NCI-H146 (cell line): ENCODE data around the gene MUSK.
"Not testable (repeated sequence)": the region's sequence is repeated elsewhere in the genome, so short reads cannot be mapped to it uniquely, and the experiment has no call there.

ENCODE experiments used
- DNase-seq: peaks from one replicate; lab custom pipeline; 2025; lab: John Stamatoyannopoulos, UW

Gene MUSK

DNA sequence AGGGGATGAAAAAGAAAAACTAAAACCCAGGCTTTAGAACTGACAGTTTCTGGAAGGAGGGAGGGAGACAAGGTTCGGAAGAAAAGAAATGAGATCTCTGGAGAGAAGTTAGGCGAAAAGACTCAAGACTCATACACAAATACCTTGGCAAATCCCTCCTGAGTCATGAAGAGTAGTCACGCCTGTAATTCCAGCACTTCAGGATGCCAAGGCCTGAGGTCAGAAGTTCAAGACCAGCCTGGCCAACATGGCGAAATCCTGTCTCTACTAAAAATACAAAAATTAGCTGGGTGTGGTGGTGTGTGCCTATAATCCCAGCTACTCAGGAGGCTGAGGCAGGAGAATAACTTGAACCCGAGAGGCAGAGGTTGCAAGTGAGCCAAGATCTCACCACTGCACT is 27.3 kb downstream of the MUSK start:
- not testable (repeated sequence) for DNase-seq

- no peak for DNase-seq
These were observed 32.4 kb downstream of the MUSK start for GRCh38 chr9:110700953-110701352.

DNA sequence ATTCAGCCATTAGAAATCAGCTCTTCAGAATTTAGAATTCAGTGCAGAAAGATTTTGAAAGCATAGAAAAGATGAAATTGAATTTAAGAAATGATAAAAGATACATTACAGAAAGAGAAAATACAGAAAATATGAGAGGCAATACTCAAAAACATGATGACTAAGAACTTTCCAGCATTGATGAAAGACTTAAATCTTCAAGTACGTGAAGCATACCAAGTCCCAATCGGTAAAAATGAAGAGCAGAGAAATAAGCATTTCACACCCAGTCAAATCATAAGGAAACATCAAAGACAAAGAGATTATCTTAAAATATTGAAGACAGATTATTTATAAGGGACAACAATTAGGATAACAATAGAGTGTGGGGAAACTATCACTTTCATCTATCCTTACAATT is 35.1 kb downstream of the MUSK start:
- DNase-seq: no peak

DNA sequence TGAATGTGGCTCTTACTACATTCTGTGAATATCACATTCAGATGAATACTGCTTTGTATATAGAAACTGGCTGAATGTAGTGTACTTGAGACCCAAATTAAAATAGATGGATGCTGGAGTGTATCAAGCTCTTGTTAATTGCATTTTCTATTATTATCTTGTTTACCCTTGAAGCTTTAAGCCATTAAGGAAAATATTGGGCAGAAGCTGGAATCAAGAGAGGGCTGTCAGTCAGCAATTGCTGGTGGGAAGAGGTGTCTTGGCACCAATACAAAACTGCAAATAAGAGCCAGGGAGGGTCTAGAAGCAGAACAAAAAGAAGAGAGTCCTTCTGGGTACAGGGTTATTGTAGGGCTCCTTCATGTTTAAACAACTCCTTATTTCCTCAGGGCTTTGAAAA is 38.8 kb downstream of the MUSK start:
- DNase-seq: no peak

DNA sequence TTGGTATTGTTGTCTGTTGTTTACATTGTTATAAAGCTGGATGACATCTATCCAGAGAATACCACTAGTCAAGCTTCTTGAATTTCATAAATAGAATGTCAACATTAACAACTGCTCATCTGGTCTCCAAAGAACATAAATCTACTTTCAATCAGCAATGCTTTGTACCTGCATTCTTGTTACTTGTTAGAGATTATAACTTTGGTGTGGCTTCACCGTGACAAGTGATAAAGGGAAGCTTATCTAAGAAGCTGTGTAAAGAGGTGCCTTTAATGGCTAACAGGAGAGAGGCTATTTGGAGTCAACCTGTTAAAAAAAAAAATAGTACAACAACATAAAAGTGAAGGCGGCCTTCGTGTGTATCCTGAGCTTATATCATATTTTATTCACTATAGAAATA is 41.8 kb downstream of the MUSK start:
- DNase-seq: no peak

DNA sequence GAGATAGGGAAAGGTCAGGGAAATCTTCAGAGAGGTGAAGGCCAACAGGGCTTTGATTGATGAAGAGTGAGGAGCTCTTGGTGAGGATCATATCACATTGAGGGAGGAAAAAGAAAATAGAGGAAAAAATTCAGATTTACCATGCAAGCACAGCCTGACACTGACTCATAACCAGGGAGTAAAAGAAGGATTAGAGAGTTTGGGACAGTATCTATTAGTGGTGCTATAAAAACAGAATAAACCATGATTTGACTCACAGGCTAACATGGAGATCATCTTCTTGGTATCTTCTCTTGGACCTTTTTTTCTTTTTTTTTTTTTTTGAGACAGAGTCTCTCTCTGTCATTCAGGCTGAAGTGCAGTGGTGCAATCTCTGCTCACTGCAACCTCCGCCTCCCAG is 44.4 kb downstream of the MUSK start:
- DNase-seq: no peak

- no peak for DNase-seq
These were observed 45.7 kb downstream of the MUSK start for GRCh38 chr9:110714314-110714713.

DNA sequence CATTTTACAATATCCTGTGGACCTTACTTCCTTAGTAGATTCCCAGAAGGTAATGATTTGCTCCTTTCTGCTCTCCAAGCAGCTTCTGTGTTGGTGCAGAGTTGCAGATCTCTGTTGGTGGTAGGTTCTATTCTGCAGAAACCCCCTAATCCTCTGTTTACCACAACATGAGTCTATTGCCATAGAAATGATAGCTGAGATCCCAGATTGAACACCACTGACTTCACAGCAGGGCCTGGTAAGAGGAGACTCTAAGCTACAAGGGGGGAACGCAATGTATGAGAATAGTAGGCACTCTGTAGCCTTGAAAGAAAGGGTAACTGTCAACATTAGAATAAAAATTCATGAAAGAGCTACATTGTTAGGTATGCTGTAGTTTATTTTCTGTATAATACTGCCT is 59.5 kb downstream of the MUSK start:
- DNase-seq: no peak

GRCh38 chr9:110729641-110730040 is 61.0 kb downstream of the MUSK start:
- DNase-seq: no peak

DNA sequence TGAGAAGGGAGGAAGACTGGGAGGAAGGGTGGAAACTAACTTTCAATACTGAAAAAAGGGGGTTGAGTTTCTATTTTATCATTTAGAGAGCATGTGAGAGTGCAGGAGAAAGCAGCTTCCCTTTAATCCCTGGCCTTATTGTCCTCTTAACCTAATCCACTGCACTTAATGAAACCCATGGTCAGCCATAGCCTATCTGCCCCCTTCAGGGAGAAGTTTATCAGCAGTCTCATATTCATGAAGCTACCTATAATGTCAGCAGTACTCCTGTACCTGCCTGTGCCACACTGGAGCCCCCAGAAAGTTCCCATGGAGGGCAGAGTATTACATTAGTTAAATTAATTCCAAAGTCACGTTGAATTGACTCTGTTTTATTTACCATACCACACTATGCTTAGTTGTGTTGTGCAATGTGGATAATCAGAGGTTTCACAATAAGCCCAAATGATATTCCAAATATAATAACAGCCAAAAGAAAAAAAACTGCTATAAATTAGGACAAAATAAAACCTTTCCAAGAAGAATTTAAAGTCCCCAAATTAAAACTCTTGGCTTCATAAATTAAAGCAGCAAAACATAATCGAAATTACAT is 62.9 kb downstream of the MUSK start:
- DNase-seq: no peak

DNA sequence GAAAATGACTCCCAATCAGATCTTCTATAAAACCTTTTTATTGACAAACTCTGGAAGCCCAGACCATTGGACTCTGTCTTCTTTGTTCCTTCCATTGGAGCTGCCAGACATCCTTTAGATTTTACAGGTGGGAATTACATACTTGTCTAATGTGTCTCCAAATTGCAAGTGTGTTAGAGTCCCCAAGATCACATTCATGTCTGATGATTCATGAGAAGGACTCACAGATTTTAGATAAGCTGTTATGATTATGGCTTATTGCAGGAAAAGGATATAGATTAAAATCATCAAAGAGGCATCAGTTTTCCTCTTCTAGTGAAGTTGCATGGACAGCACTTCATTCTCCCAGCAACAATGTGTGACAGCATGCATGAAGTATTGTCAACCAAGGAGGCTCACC is 70.4 kb downstream of the MUSK start:
- no peak for DNase-seq

DNA sequence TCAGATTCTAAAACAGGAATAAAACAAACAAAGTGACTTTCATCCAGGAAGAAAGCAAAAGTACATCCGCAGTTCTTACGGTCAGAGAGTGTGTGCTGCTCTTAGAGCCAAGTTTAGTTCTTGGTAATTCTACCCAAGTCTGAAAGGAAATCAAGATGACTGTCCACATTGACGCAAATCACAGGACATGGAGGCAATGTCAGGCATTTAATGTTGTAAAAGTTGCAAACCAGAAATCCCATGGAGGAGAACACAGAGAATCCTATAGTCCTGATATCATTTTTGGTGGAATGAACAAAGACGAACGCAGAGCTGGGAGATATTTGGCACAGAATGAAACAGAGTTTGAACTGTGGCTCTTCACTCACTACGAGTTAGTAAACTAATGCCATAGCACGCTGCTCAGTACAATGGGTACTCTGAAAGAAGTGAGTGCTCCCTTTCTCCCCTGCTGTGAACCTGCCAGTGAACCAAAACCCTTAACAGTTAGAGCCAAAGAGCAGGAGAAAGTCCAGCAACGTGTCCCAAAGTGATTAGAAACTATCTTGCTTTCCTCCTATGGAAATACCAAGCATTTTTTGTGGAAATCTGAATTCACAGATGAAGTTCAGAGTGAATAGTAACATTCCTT is 74.3 kb downstream of the MUSK start:
- no peak for DNase-seq

GRCh38 chr9:110744715-110745384 is 76.3 kb downstream of the MUSK start:
- DNase-seq: no peak

DNA sequence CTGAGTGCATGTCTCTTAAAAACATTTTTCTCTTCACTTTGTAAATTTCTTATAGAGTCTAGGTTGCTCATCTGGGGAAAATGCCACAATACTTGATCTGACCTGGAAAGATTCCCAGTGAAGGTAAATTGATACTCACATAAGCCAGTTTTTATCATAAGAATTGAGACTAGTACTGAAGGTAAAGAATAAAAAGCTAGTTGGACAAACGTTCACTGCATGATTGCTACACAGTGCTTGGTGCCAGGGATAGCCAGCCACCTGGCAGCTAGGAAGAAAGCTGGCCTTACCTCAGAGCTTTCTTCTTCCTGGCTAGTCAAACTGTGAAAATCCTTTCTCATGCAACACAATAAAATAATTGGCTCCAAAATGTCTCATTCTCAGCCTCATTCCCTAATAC is 77.1 kb downstream of the MUSK start:
- no peak for DNase-seq

GRCh38 chr9:110746211-110746930 is 77.8 kb downstream of the MUSK start:
- no peak for DNase-seq

GRCh38 chr9:110748251-110748893 is 79.8 kb downstream of the MUSK start:
- no peak for DNase-seq

- DNase-seq: no peak
These were observed 81.7 kb downstream of the MUSK start for GRCh38 chr9:110750272-110750671.

- DNase-seq: no peak
These were observed 83.4 kb downstream of the MUSK start for GRCh38 chr9:110751971-110752370.

DNA sequence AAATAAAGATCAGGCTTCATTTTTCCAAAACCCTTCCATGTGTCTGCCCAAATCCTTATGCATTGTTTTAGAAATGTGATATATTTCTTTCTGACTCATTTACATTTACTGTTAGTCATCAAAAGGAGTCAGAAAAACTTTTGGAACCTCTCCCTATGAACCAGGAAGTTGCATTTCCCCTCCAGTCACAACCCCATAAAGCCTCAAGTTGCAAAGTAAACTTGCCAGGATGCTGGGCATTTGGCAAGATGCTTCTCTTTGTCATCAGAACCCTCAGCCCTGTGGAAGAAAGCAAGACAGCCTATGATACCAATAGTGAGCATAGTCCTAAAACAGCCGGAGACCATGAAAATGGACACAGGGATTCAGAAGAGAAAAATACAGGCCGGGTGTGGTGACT is 84.2 kb downstream of the MUSK start:
- no peak for DNase-seq

DNA sequence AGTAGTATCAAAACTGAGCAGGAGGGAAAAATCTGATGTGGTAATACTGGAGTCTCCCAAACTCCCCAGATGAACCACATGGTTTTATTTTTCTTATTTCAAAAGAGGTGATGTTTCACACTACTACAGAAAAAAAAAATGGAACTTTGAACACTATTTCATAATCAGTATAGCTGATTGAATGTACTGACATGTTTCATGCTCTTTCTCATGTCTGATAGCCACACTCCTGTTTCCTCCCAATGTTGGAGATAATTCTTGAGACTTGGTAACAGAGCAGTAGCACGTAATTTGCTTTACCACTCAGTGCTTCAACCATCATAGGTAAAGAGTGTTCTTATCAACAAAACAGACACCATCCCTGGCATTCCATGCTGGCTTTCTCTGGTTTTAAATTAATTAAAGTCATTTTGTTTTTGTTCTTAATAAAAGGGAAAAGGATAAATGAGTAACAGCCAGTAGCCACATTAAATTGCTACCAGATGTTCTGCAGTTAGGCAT is 85.2 kb downstream of the MUSK start:
- no peak for DNase-seq

DNA sequence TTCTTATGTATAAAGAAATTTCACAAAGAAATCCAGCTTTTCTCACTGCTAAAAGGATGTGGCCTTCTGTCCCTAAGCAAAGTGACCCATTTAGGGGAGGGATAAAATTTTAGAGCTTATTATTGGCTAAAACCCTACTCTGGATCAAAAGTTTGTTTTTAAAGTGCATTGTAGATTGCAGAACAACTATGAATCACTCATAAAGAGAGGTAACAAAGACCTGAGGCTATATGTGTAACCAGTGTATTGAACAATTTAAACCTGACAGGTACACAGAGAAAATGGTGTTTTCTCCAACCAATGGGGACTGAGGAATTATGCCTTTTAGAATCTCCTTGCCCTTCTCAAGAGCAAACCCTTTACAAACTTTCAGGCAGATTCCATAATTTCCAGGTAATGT is 86.6 kb downstream of the MUSK start:
- DNase-seq: no peak

- no peak for DNase-seq
These were observed 89.6 kb downstream of the MUSK start for GRCh38 chr9:110758201-110758600.
